Glomerular visceral epithelial cell (primary cell): ENCODE measurements around the gene CRYM.
A peak's percentile ranks its signal among the peaks of the same experiment; 100 is the strongest.
"Not testable (repeated sequence)": the region's sequence is repeated elsewhere in the genome, so short reads cannot be mapped to it uniquely, and the experiment has no call there.

Experiments
- DNase-seq: peaks from one replicate; pipeline ENCODE4 v3.0.0-alpha.2; 2016; ENCODE audit errors: extremely low spot score

Gene CRYM

GRCh38 chr16:21277927-21278706 is at the start of gene CRYM:
TSS of gene CRYM (minus strand) at chr16:21278290. CDS start at chr16:21278251, 39 bp downstream.
- DNase-seq, result no peak

GRCh38 chr16:21327046-21327445 is 49.0 kb upstream of the CRYM start:
- no peak for DNase-seq

- no peak for DNase-seq
Observed at GRCh38 chr16:21326459-21326858, 48.4 kb upstream of the CRYM start.

GRCh38 chr16:21324267-21324666 is 46.2 kb upstream of the CRYM start:
- DNase-seq, result no peak

GRCh38 chr16:21322251-21322650 is 44.2 kb upstream of the CRYM start:
- not testable (repeated sequence) for DNase-seq

- no peak for DNase-seq
Observed at GRCh38 chr16:21321736-21322135, 43.6 kb upstream of the CRYM start.

GRCh38 chr16:21314339-21314738 is 36.2 kb upstream of the CRYM start:
- no peak for DNase-seq

- DNase-seq, result not testable (repeated sequence)
Observed at GRCh38 chr16:21312863-21313372, 34.8 kb upstream of the CRYM start.

- not testable (repeated sequence) for DNase-seq
Observed at GRCh38 chr16:21312046-21312445, 34.0 kb upstream of the CRYM start.

GRCh38 chr16:21306712-21307111 is 28.6 kb upstream of the CRYM start:
- DNase-seq, result not testable (repeated sequence)

GRCh38 chr16:21302898-21303528 is 24.9 kb upstream of the CRYM start:
- DNase-seq, result peak; percentile 52

GRCh38 chr16:21302454-21302853 is 24.4 kb upstream of the CRYM start:
- no peak for DNase-seq

- no peak for DNase-seq
Observed at GRCh38 chr16:21301895-21302291, 23.8 kb upstream of the CRYM start.

- peak; percentile 75 for DNase-seq
Observed at GRCh38 chr16:21301168-21301894, 23.2 kb upstream of the CRYM start.

- DNase-seq, result peak; percentile 98
Observed at GRCh38 chr16:21300309-21301167, 22.4 kb upstream of the CRYM start.

- not testable (repeated sequence) for DNase-seq
Observed at GRCh38 chr16:21289789-21290188, 11.7 kb upstream of the CRYM start.

GRCh38 chr16:21285314-21285713 is 7.2 kb upstream of the CRYM start:
- DNase-seq, result no peak

- DNase-seq, result no peak
Observed at GRCh38 chr16:21284414-21284813, 6.3 kb upstream of the CRYM start.

GRCh38 chr16:21283521-21284289 is 5.6 kb upstream of the CRYM start:
- peak; percentile 17 for DNase-seq

GRCh38 chr16:21281698-21282389 is 3.8 kb upstream of the CRYM start:
- DNase-seq, result no peak
